COLO668 (cell line): Measurements from ENCODE around the gene LRFN3.
"Not testable (repeated sequence)": the region's sequence is repeated elsewhere in the genome, so short reads cannot be mapped to it uniquely, and the experiment has no call there.

Experiments used
- DNase-seq: peaks from one replicate; lab custom pipeline; 2025; ENCODE audit not compliant: unreplicated experiment; lab: John Stamatoyannopoulos, UW

LRFN3 gene

DNA sequence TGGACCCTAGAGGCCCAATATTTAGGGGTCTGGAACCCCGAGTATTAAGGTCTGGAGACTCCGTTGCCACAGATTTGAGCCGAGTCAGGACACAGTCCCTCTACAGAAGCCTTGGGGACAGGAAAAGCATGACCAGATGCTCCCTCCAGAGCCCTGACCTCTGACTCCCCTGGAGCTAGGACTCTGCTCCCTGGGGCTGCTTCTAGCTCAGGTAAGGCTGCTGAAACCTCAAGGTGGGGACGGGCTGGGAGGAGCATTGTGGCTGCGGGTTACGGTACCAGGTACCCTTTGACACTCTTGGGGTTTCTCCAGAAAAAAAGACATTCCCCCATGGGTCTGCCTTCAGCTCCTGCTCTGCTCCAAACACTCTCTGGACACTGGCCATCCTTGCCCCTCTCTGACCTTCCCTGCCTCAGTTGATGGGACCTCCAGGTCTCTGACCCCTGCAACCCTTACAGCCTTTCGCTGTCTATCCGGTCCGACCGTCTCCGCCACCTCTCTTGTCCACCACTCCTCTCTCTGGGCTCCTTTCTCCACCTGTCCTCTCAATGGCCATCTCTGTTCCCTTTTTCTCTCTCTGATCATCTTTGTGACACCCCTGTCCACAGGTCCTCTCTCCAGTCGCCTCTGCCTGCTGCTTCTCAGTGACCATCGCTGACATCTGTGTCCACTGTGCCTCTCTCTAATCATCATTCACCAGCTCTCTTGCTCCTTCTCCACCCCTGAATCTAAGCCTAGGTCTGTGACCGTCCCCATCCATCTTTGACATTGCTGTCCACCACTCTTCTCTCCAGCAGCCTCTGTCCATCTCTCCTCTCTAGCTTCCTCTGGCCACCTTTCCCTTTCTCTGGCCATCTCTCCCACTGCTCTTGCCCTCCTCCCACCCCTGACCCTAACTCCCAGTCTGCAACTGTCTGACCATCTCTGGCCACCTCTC, 1.4 kb downstream of the LRFN3 start:
- peak; percentile 8 for DNase-seq

DNA sequence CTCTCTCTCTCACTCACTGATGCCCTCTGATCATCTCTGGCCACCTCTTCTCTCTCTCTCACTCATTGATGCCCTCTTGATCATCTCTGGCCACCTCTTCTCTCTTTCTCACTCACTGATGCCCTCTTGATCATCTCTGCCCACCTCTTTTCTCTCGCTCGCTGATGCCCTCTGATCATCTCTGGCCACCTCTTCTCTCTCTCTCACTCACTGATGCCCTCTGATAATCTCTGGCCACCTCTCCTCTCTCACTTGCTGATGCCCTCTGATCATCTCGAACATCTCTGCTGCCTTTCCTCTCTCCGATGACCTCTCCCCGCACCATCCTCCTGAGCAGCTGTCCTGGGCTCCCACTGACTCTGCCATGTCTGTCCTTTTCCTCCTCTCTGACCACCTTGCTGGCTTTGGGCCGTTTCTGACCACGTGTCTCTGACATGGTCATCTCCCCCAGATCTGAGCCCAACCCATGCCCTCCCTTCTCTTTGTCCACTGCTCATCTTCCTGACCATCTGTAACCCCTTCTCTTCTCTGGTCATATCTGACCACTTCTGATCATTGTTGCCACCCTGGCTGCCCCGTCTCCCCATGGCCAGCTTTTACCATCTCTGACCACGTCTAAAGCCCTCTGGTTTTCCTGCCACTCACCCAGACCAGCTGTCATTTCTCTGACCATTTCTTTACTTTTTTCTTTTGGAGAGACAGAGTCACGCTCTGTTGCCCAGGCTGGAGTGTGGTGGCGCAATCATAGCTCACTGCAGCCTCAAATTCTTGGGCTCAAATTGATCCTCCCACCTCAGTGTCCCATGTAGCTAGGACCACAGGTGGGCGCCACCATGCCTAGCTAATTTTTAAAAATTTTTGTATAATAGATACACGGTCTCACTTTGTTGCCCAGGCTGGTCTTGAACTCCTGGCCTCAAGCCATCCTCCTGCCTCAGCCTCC, 2.4 kb downstream of the LRFN3 start:
- no peak for DNase-seq

- DNase-seq = no peak
These were observed 3.3 kb downstream of the LRFN3 start for GRCh38 chr19:35939307-35940077.

- DNase-seq = no peak
These were observed 4.1 kb downstream of the LRFN3 start for GRCh38 chr19:35940078-35940775.

GRCh38 chr19:35940839-35941238, 4.7 kb downstream of the LRFN3 start:
- DNase-seq = no peak

GRCh38 chr19:35942235-35942634, 6.1 kb downstream of the LRFN3 start:
- DNase-seq = no peak

- no peak for DNase-seq
These were observed 7.4 kb downstream of the LRFN3 start for GRCh38 chr19:35943321-35944301.

DNA sequence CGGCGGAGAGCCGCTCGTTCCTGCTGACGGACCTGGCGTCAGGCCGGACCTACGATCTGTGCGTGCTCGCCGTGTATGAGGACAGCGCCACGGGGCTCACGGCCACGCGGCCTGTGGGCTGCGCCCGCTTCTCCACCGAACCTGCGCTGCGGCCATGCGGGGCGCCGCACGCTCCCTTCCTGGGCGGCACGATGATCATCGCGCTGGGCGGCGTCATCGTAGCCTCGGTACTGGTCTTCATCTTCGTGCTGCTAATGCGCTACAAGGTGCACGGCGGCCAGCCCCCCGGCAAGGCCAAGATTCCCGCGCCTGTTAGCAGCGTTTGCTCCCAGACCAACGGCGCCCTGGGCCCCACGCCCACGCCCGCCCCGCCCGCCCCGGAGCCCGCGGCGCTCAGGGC, 8.4 kb downstream of the LRFN3 start:
- no peak for DNase-seq

DNA sequence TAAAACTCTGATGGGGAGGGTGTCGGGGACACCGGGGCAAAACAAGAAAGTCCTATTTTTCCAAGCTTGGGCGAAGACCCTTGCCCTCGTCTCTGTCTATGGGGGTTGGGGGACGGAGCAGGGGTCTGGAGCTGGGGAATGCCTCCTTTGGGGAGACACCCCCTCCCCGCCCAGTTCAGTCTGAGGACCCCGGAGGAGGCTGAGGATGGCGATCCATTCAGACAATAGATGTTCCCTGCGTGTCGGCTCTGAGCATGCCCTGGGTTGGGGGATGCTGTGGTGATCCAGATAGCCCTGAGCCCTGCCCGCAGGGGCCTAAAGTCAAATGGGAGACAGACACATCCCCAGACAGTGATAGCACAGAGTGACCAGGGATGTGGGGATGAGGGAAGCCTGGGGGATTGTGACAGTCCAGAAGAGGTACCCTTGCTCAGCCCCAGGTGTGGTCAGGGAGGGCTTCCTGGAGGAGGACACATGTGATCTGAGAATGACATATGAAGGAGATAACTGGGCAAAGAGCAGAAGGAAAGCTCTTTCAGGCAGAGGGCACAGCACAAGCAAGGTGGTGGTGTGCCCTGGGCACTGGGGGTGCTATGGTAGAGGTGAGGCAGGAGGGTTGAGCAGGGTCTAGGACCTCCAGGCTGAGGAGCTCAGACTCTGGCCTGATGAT, 9.1 kb downstream of the LRFN3 start:
- no peak for DNase-seq

DNA sequence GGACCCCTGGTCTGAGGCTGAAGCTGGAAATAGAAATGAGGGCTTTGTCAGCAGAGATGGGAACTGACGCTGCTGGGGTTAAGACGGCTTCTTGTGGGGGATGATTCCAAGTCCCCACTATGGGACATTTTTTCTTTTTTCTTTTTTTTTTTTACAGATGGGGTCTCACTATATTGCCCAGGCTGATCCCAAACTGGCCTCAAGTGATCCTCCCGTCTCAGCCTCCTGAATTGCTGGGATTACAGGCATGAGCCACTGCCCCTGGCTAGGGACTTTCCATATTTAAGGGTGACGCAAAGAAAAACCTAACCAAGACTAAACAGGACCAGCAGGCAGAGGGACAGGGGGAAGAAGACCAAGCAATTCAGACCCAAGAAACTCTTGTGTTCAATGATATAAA, 10.0 kb downstream of the LRFN3 start:
- no peak for DNase-seq

GRCh38 chr19:35949131-35949530, 13.0 kb downstream of the LRFN3 start:
- DNase-seq = no peak

DNA sequence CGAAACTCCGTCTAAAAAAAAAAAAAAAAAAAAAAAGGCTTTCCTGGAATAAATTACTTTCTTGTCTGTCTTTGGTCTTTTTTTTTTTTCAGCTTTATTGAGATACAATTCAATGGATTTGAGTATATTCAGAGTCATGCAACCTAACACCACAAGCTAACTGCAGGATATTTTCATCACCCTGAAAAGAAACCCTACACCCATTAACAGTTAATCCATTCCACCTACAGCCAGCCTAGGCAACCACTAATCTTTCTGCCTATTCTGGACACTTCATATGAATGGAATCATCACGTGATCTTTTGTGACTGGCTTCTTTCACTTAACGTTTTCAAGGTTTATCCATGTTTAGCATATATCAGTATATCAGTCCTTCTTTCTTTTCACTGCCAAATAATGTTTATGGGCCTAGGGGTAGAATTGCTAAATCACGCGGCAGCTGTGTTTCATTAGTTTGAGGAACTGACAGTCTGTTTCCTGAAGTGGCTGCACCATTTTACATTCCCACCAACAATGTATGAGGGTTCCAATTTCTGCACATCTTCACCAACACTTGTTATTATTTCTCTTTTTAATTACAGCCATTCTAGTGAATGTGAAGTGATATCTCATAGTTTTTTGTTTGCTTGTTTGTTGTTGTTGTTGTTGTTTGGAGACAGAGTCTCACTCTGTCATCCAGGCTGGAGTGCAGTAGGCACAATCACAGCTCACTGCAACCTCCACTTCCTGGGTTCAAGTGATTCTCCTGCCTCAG, 19.9 kb downstream of the LRFN3 start:
- DNase-seq = no peak

GRCh38 chr19:35957411-35957810, 21.2 kb downstream of the LRFN3 start:
- DNase-seq = not testable (repeated sequence)

GRCh38 chr19:35958660-35959039, 22.5 kb downstream of the LRFN3 start:
- DNase-seq = no peak

DNA sequence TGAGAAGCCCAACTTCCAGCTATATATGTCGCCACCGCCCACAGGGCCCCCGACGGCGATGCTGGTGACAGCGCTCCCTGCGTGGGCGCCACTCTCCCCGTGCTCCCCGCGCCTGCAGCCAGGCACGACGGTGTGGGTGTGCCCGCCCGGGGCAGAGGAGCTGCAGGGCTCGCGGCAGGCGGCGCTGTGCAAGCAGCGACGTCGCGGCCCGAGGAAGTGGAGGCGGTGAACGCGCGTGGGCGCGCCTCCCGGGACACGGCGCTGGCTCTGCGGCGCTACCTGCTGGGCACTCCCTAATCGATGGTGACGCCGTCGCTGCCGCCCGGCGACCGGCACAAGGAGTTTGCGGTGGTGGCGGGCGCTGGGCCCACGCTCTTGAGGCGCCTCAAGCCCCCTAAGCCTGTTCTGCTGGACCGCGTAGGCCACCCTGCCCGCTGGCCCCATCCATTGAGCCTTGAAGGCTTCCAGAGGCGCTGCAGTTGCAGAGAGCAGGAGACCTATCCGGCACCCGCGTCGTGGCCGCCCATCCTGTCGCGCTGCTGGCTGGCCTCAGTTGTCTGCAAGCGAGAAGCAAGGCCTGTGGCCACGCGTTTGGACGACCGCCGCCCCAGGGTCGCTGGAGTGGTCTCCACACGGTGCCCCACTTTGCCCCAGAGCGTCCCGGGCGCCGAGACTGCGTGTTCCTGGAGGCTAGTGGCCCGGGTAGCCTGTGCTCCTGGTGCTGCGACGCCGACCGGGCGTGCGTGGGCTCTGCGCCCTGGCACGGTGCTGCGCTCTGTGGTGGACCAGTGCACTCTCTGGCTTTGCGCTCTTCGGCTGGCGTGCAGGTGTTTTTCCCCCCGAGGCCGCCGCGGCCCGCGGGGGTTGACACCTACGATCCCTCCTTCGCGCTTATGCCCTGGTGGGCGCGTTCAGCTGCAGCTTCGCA, 23.1 kb downstream of the LRFN3 start:
- DNase-seq = peak; percentile 40

- no peak for DNase-seq
These were observed 23.8 kb downstream of the LRFN3 start for GRCh38 chr19:35959968-35960320.

DNA sequence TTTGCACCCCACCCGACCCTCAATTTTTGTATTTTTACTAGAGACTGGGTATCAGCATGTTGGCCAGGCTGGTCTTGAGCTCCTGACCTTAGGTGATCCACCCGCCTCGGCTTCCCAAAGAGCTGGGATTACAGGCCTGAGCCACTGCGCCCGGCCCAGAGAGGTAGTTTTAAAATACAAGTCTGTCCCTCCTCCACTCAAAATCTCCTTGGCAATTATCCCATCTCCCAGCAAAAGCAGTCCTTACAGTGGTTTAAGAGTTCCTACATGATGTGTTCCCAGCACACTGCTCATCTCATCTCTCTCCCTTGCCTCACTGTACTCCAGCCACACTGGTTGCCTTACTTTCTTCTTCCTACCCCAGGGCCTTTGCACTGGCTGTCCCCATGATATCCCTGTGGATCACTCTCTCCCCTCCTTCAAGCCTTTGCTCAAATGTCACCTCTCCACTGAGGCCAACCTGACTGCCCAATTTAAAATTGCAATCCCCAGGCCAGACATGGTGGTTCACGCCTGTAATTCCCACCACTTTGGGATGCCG, 24.3 kb downstream of the LRFN3 start:
- no peak for DNase-seq
